ENCODE results near the gene HSPBP1. TPM values are rescaled to one million over a fixed set of nuclear protein-coding genes. Genes with fewer than 3 reads are reported as not detected.

Gene HSPBP1
- total and polyA plus RNA-seq, 2 of the 13 experiments (the other 11 are each of a cell fraction or from before 2014, with no cell fraction given) = 22.3 to 33.7 TPM

- peak; percentile 36; the same call in 1 of the 2 replicates for TF ChIP-seq TIGD3 (CRISPR knock-in tag; IDR thresholded peaks at IDR 0.05; ENCODE audit: borderline replicate concordance)
- TF ChIP-seq ZNF567 (CRISPR knock-in tag; IDR thresholded peaks at IDR 0.05; ENCODE audit: borderline replicate concordance) = peak; percentile 63; the same call in 1 of the 2 replicates
- no peak; the same call in 1 of the 2 replicates for TF ChIP-seq ZBTB38 (CRISPR knock-in tag; IDR thresholded peaks at IDR 0.05)
- no peak for TF ChIP-seq ZNF18 (CRISPR knock-in tag; IDR thresholded peaks at IDR 0.05; ENCODE audit: insufficient replicate concordance)
- peak; percentile 69 for TF ChIP-seq ESRRA (CRISPR knock-in tag; IDR thresholded peaks at IDR 0.05; ENCODE audit: low read depth)
- no peak; the same call in none of the 2 replicates for TF ChIP-seq ZNF446 (CRISPR knock-in tag; IDR thresholded peaks at IDR 0.05)
- TF ChIP-seq ZNF557 (CRISPR knock-in tag; IDR thresholded peaks at IDR 0.05) = no peak
- peak; percentile 94 for TF ChIP-seq REPIN1 (CRISPR knock-in tag; IDR thresholded peaks at IDR 0.05; ENCODE audit: borderline replicate concordance, low read depth)
- TF ChIP-seq HIVEP1 (CRISPR knock-in tag; IDR thresholded peaks at IDR 0.05) = peak; percentile 83
- TF ChIP-seq ZNF530 (CRISPR knock-in tag; IDR thresholded peaks at IDR 0.05; ENCODE audit: low read depth) = no peak
- TF ChIP-seq, protein P1, sequence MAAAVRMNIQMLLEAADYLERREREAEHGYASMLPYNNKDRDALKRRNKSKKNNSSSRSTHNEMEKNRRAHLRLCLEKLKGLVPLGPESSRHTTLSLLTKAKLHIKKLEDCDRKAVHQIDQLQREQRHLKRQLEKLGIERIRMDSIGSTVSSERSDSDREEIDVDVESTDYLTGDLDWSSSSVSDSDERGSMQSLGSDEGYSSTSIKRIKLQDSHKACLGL (CRISPR knock-in tag; IDR thresholded peaks at IDR 0.05) = peak; percentile 24; the same call in 1 of the 2 replicates
- TF ChIP-seq ZNF282 (IDR thresholded peaks at IDR 0.05; ENCODE audit: partially characterized antibody) = no peak
- TF ChIP-seq ZNF660 (CRISPR knock-in tag; IDR thresholded peaks at IDR 0.05; ENCODE audit: borderline replicate concordance, low read depth) = no peak
- TF ChIP-seq, protein P2, sequence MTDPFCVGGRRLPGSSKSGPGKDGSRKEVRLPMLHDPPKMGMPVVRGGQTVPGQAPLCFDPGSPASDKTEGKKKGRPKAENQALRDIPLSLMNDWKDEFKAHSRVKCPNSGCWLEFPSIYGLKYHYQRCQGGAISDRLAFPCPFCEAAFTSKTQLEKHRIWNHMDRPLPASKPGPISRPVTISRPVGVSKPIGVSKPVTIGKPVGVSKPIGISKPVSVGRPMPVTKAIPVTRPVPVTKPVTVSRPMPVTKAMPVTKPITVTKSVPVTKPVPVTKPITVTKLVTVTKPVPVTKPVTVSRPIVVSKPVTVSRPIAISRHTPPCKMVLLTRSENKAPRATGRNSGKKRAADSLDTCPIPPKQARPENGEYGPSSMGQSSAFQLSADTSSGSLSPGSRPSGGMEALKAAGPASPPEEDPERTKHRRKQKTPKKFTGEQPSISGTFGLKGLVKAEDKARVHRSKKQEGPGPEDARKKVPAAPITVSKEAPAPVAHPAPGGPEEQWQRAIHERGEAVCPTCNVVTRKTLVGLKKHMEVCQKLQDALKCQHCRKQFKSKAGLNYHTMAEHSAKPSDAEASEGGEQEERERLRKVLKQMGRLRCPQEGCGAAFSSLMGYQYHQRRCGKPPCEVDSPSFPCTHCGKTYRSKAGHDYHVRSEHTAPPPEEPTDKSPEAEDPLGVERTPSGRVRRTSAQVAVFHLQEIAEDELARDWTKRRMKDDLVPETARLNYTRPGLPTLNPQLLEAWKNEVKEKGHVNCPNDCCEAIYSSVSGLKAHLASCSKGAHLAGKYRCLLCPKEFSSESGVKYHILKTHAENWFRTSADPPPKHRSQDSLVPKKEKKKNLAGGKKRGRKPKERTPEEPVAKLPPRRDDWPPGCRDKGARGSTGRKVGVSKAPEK (CRISPR knock-in tag; IDR thresholded peaks at IDR 0.05; ENCODE audit: borderline replicate concordance) = no peak
- peak; percentile 43 for TF ChIP-seq ZBTB20 (CRISPR knock-in tag; IDR thresholded peaks at IDR 0.05; ENCODE audit: borderline replicate concordance, low read depth)
- TF ChIP-seq, protein P3, sequence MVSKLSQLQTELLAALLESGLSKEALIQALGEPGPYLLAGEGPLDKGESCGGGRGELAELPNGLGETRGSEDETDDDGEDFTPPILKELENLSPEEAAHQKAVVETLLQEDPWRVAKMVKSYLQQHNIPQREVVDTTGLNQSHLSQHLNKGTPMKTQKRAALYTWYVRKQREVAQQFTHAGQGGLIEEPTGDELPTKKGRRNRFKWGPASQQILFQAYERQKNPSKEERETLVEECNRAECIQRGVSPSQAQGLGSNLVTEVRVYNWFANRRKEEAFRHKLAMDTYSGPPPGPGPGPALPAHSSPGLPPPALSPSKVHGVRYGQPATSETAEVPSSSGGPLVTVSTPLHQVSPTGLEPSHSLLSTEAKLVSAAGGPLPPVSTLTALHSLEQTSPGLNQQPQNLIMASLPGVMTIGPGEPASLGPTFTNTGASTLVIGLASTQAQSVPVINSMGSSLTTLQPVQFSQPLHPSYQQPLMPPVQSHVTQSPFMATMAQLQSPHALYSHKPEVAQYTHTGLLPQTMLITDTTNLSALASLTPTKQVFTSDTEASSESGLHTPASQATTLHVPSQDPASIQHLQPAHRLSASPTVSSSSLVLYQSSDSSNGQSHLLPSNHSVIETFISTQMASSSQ (IDR thresholded peaks at IDR 0.05; ENCODE audit: low read depth) = peak; percentile 63
- TF ChIP-seq, protein P3 (CRISPR knock-in tag; IDR thresholded peaks at IDR 0.05; ENCODE audit: borderline replicate concordance) = peak; percentile 75; the same call in 1 of the 2 replicates
- TF ChIP-seq ZNF563 (CRISPR knock-in tag; IDR thresholded peaks at IDR 0.05) = peak; percentile 87; the same call in 1 of the 2 replicates
Measured at GRCh38 chr19:55258828-55259539, 20.9 kb downstream of the HSPBP1 start, which contains the start of gene PPP6R1 (continued).

Data from HepG2 (cell line).